WTC11 (cell line): Measurements from ENCODE around the gene ALKBH2. TPM values are rescaled to one million over a fixed set of nuclear protein-coding genes. Genes with fewer than 3 reads are reported as not detected.

Source experiments
- ATAC-seq: fragments of 200-7000 bp; cut with Tn5 transposase; 2 replicates; pipeline ENCODE4 v1.10.0; 2021; ENCODE audit warnings: mild to moderate bottlenecking, moderate library complexity
- CTCF ChIA-PET: fragments of 300-600 bp; sonication (Branson Sonifier 250); formaldehyde crosslinking; loops from one replicate; lab custom pipeline; 2021; ENCODE audit warnings: antibody characterized with exemption; lab: Charles Lee
- POLR2A ChIA-PET: fragments of 350-600 bp; sonication (Branson Sonifier 250); formaldehyde crosslinking; loops from one replicate; lab custom pipeline; 2021; ENCODE audit warnings: antibody characterized with exemption; lab: Charles Lee
- DNase-seq: peaks from one replicate; pipeline ENCODE4 v3.0.0; 2021; ENCODE audit warnings: low spot score
- H3K27ac Mint-ChIP-seq: 2 replicates; pipeline ENCODE4 v1.8.0; 2021; ENCODE audit warnings: mixed read lengths
- H3K27me3 Mint-ChIP-seq: 2 replicates; pipeline ENCODE4 v1.8.0; 2021; ENCODE audit warnings: low read depth, mild to moderate bottlenecking, moderate library complexity, mixed read lengths
- H3K36me3 Mint-ChIP-seq: 2 replicates; pipeline ENCODE4 v1.8.0; 2021; ENCODE audit warnings: mixed read lengths
- H3K4me1 Mint-ChIP-seq: 2 replicates; pipeline ENCODE4 v1.8.0; 2022; ENCODE audit warnings: mixed read lengths
- H3K4me3 Mint-ChIP-seq: 2 replicates; pipeline ENCODE4 v1.8.0; 2021; ENCODE audit warnings: mild to moderate bottlenecking, moderate library complexity, mixed read lengths
- H3K9me3 Mint-ChIP-seq: 2 replicates; pipeline ENCODE4 v1.8.0; 2021; ENCODE audit warnings: mixed read lengths
- ATF6 ChIP-seq: sonication (generic); formaldehyde crosslinking; IDR thresholded peaks from 2 replicates; pipeline ENCODE4 v1.8.1; 2023; ENCODE audit warnings: mild to moderate bottlenecking, missing genetic modification reagents
- E2F1 ChIP-seq: sonication (generic); formaldehyde crosslinking; IDR thresholded peaks from 2 replicates; pipeline ENCODE4 v1.8.0; 2022; ENCODE audit warnings: mild to moderate bottlenecking, missing genetic modification reagents
- ELF4 ChIP-seq: sonication (generic); formaldehyde crosslinking; IDR thresholded peaks from 2 replicates; pipeline ENCODE4 v1.8.1; 2022; ENCODE audit warnings: low read depth, mild to moderate bottlenecking, moderate library complexity, missing genetic modification reagents
- ESRRA ChIP-seq: sonication (generic); formaldehyde crosslinking; IDR thresholded peaks from 2 replicates; pipeline ENCODE4 v1.8.1; 2022; ENCODE audit warnings: mild to moderate bottlenecking, missing genetic modification reagents, borderline replicate concordance
- FOXJ3 ChIP-seq: sonication (generic); formaldehyde crosslinking; IDR thresholded peaks from 2 replicates; pipeline ENCODE4 v1.9.0; 2021; ENCODE audit warnings: missing genetic modification reagents, mild to moderate bottlenecking, borderline replicate concordance
- JAZF1 ChIP-seq: fragments of 250-450 bp; sonication (Bioruptor Pico); IDR thresholded peaks from 2 replicates; pipeline ENCODE4 v1.9.0; 2021; ENCODE audit warnings: moderate library complexity, mild to moderate bottlenecking, inconsistent platforms
- MXD4 ChIP-seq: fragments of 250-450 bp; sonication (Bioruptor Pico); IDR thresholded peaks from 2 replicates; pipeline ENCODE4 v1.8.0; 2021; ENCODE audit warnings: mild to moderate bottlenecking, moderate library complexity, borderline replicate concordance
- RELA ChIP-seq: sonication (generic); formaldehyde crosslinking; IDR thresholded peaks from 2 replicates; pipeline ENCODE4 v1.8.1; 2022; ENCODE audit warnings: missing genetic modification reagents, mild to moderate bottlenecking, borderline replicate concordance
- SP1 ChIP-seq: sonication (generic); formaldehyde crosslinking; conservative IDR thresholded peaks from 2 replicates; pipeline ENCODE4 v1.8.1; 2022; ENCODE audit warnings: missing genetic modification reagents
- TP53 ChIP-seq: sonication (generic); formaldehyde crosslinking; IDR thresholded peaks from 2 replicates; pipeline ENCODE4 v1.8.1; 2023; ENCODE audit warnings: mild to moderate bottlenecking, missing genetic modification reagents
- ZBTB43 ChIP-seq: sonication (generic); formaldehyde crosslinking; IDR thresholded peaks from 2 replicates; pipeline ENCODE4 v1.8.1; 2023; ENCODE audit warnings: mild to moderate bottlenecking, missing genetic modification reagents
- ZMAT4 ChIP-seq: fragments of 250-450 bp; sonication (Bioruptor Pico); IDR thresholded peaks from 2 replicates; pipeline ENCODE4 v1.9.0; 2021; ENCODE audit warnings: mild to moderate bottlenecking
- ZNF512 ChIP-seq: sonication (generic); formaldehyde crosslinking; IDR thresholded peaks from 2 replicates; pipeline ENCODE4 v1.8.1; 2022; ENCODE audit warnings: missing genetic modification reagents, borderline replicate concordance
- total RNA-seq: library from RNA; stranded (reverse); gene quantifications from 3 replicates; pipeline ENCODE4 v1.2.3, GENCODE V29; 2021
- TF ChIP-seq, protein P1 (sequence below): sonication (generic); formaldehyde crosslinking; IDR thresholded peaks from 2 replicates; pipeline ENCODE4 v1.8.1; 2022; ENCODE audit warnings: low read depth, mild to moderate bottlenecking, moderate library complexity, missing genetic modification reagents, borderline replicate concordance
- TF ChIP-seq, protein P2 (sequence below): sonication (generic); formaldehyde crosslinking; IDR thresholded peaks from 2 replicates; pipeline ENCODE4 v1.8.0; 2022; ENCODE audit warnings: mild to moderate bottlenecking, missing genetic modification reagents
- TF ChIP-seq, protein P3 (sequence below): sonication (generic); formaldehyde crosslinking; IDR thresholded peaks from 2 replicates; pipeline ENCODE4 v1.8.1; 2022; ENCODE audit warnings: mild to moderate bottlenecking, missing genetic modification reagents, moderate library complexity, borderline replicate concordance
- TF ChIP-seq, protein P4 (sequence below): fragments of 250-450 bp; sonication (Bioruptor Pico); IDR thresholded peaks from 2 replicates; pipeline ENCODE4 v1.9.0; 2021; ENCODE audit warnings: mild to moderate bottlenecking

The ALKBH2 gene
- total RNA-seq, 1 experiment from 2014 or later: 15.2 TPM

GRCh38 chr12:109127533-109128242, 34.4 kb upstream of the ALKBH2 start:
- CTCF ChIA-PET: interaction anchor here (1.8 kb wide), 1 partner anchor 16 kb away, joined by 8 read pairs; no protein-coding TSS in a partner anchor
- POLR2A ChIA-PET: no interaction called here
- Mint-ChIP-seq H3K27me3 (no peaks in the 10 kb centered on the region), H3K27ac (no peak overlapping the region), H3K36me3 (no peaks in the 10 kb centered on the region), H3K9me3 (no peaks in the 10 kb centered on the region), H3K4me1 (peaks cover 16% of the 10 kb centered on the region), H3K4me3 (no peak overlapping the region)
- TF ChIP-seq E2F1 (CRISPR knock-in tag): no peak
- no peak for TF ChIP-seq ELF4
- TF ChIP-seq TP53: no peak
- TF ChIP-seq RELA (CRISPR knock-in tag): no peak
- TF ChIP-seq FOXJ3 (CRISPR knock-in tag): no peak
- no peak for TF ChIP-seq ESRRA (CRISPR knock-in tag)
- DNase-seq (no peak), ATAC-seq (no peak)

DNA sequence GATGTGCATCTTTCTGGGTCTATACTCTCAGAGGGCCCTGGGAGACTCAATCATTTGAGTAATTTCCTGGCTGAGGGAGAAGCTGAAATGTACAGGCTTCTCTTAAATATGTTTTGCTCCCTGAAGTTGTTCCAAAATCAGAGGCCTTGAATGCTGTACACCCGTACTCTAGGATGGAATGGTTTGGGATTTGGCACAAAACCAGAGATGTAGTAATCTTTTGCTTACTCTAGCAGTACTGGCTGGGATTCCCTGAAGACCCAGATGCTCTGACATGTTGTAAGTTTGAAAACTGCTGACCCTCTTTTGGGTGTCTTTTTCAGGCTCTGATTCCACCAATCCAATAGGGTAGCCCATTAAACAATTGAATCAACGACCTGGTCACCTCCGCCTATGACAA, 33.5 kb upstream of the ALKBH2 start:
- TF ChIP-seq, protein P1, sequence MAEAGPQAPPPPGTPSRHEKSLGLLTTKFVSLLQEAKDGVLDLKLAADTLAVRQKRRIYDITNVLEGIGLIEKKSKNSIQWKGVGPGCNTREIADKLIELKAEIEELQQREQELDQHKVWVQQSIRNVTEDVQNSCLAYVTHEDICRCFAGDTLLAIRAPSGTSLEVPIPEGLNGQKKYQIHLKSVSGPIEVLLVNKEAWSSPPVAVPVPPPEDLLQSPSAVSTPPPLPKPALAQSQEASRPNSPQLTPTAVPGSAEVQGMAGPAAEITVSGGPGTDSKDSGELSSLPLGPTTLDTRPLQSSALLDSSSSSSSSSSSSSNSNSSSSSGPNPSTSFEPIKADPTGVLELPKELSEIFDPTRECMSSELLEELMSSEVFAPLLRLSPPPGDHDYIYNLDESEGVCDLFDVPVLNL (CRISPR knock-in tag): no peak
- TF ChIP-seq, protein P2, sequence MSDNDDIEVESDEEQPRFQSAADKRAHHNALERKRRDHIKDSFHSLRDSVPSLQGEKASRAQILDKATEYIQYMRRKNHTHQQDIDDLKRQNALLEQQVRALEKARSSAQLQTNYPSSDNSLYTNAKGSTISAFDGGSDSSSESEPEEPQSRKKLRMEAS (CRISPR knock-in tag): no peak
- TF ChIP-seq, protein P3, sequence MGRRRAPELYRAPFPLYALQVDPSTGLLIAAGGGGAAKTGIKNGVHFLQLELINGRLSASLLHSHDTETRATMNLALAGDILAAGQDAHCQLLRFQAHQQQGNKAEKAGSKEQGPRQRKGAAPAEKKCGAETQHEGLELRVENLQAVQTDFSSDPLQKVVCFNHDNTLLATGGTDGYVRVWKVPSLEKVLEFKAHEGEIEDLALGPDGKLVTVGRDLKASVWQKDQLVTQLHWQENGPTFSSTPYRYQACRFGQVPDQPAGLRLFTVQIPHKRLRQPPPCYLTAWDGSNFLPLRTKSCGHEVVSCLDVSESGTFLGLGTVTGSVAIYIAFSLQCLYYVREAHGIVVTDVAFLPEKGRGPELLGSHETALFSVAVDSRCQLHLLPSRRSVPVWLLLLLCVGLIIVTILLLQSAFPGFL (CRISPR knock-in tag): no peak
- TF ChIP-seq, protein P4, sequence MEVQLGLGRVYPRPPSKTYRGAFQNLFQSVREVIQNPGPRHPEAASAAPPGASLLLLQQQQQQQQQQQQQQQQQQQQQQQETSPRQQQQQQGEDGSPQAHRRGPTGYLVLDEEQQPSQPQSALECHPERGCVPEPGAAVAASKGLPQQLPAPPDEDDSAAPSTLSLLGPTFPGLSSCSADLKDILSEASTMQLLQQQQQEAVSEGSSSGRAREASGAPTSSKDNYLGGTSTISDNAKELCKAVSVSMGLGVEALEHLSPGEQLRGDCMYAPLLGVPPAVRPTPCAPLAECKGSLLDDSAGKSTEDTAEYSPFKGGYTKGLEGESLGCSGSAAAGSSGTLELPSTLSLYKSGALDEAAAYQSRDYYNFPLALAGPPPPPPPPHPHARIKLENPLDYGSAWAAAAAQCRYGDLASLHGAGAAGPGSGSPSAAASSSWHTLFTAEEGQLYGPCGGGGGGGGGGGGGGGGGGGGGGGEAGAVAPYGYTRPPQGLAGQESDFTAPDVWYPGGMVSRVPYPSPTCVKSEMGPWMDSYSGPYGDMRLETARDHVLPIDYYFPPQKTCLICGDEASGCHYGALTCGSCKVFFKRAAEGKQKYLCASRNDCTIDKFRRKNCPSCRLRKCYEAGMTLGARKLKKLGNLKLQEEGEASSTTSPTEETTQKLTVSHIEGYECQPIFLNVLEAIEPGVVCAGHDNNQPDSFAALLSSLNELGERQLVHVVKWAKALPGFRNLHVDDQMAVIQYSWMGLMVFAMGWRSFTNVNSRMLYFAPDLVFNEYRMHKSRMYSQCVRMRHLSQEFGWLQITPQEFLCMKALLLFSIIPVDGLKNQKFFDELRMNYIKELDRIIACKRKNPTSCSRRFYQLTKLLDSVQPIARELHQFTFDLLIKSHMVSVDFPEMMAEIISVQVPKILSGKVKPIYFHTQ (CRISPR knock-in tag): no peak
- TF ChIP-seq ATF6 (CRISPR knock-in tag) (no peak), ZNF512 (CRISPR knock-in tag) (no peak), ZMAT4 (no peak), JAZF1 (no peak), ZBTB43 (CRISPR knock-in tag) (no peak), MXD4 (CRISPR knock-in tag) (no peak), SP1 (no peak), ELF4 (no peak)
- DNase-seq (no peak), ATAC-seq (no peak)
- Mint-ChIP-seq H3K36me3 (no peaks in the 10 kb centered on the region), H3K9me3 (no peaks in the 10 kb centered on the region), H3K4me1 (peaks cover 16% of the 10 kb centered on the region), H3K27me3 (no peaks in the 10 kb centered on the region), H3K4me3 (no peak overlapping the region), H3K27ac (no peak overlapping the region)
- POLR2A ChIA-PET: no interaction called here
- CTCF ChIA-PET: interaction anchor here (1.8 kb wide), 1 partner anchor 15 kb away, joined by 8 read pairs; no protein-coding TSS in a partner anchor
